ENCODE results near the gene ADCK2.
"Not testable (repeated sequence)": the region's sequence is repeated elsewhere in the genome, so short reads cannot be mapped to it uniquely, and the experiment has no call there.

Gene ADCK2

DNA sequence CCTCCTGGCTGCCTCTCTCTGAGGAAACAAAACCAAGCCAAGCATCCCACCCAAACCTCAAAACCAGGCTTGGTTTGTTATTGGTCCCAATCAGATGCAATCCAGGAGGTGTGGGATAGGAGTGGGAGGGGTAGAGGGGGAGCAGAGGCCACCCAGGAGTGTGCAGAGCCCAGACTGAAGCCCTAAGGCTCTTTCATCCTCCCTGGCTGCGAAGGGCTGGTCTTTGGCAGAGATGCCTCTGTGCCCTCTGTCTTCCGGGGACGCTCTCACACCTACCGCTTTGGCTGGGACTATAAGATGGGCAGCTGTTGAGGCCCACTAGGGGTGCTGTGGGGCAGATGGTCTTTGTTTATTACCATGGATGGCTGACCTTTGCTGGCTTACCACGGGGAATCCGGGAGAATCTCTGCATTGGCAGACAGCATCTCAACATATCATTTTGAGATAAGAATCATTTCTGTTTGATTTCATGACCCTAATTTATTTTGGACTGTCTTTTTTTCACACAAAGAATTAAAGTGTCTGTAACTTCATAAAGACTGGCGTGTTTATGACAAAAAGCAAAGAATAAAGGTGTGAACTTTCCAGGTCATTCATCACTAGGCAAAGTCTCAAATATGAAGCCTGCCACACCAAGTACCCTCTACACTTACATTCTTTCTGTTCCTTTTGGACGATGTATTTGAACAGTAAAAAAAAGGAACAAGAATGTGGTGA is 25.7 kb upstream of the ADCK2 start:
- peak; percentile 16 for DNase-seq

GRCh38 chr7:140649556-140650205 is 23.1 kb upstream of the ADCK2 start:
- DNase-seq = no peak

DNA sequence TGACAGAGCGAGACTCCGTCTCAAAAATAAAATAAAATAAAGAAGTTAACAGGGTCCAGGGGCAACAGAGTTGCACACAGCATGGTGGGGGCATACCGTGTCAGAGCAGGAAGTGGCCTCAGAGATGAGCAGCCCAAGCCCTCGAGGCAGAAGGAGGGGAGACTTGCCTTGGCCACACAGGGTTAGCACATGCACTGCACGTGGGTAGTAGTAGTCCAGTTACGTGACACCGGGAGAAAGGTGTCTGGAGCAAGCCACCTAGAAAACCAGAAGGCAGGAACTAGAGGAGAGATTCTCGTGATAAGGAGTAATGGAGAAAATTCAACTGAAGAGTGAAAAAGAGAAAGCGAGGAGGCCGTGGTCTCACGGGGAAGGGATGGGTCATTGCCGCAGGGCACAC is 22.4 kb upstream of the ADCK2 start:
- no peak for DNase-seq

DNA sequence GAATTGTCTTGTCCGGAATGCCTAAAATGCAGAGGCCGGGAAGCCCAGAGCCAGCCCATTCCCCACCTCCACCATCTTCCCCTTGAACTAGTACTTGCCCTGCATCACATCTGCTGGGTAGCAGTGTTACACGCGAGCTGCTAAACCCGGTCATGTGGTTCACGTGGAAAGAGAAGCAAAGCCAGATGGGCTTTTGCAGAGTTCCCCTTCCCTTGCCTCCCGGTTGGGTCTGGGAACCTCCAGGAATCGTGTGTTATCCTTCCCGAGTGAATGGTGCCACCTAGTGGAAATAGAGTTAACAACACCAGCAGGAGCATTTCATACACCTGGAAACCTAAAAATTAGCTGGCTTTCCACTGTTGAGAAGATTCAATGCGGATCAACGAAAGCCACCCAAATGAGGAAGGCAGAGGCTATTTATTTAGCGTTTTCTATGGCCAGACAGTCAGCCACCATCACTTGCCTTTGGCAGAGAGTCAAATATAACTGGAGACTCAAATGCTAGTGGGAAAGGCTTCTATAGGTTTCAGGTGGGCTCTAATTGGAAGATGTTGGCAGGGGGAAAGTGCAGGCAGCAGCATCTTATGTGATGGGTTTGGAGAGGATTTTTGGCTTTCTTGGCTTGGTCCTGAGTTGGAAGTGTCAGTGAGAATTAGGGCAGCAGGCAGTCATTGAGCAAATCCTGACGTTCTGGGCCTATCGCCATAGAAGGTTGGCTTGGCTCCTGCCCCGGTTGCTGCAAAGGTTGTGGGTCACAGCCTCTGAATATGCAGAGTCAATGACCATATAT is 19.2 kb upstream of the ADCK2 start:
- DNase-seq = peak; percentile 34

GRCh38 chr7:140654109-140654387 is 18.7 kb upstream of the ADCK2 start:
- DNase-seq = no peak

- DNase-seq = no peak
Observed at GRCh38 chr7:140654661-140655060, 18.1 kb upstream of the ADCK2 start.

- DNase-seq = no peak
Observed at GRCh38 chr7:140655511-140656408, 17.0 kb upstream of the ADCK2 start.

GRCh38 chr7:140656548-140657515 is 15.9 kb upstream of the ADCK2 start:
- DNase-seq = no peak

- DNase-seq = no peak
Observed at GRCh38 chr7:140657891-140658290, 14.9 kb upstream of the ADCK2 start.

DNA sequence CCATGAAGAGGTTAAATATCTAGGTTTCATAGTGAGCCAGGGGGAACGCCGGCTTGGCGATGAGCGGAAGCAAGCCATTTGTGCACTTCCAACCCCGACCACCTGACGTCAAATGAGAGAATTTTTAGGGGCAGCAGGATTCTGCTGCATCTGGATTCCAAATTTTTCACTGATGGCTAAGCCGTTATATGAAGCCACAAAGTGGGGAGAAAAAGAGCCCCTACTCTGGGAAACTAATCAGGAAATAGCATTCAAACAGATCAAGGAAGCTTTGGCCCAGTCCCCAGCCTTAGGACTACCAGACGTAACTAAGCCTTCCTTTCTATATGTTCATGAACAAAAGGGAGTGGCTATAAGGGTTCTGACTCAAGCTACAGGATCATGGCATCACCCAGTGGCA is 12.9 kb upstream of the ADCK2 start:
- no peak for DNase-seq

DNA sequence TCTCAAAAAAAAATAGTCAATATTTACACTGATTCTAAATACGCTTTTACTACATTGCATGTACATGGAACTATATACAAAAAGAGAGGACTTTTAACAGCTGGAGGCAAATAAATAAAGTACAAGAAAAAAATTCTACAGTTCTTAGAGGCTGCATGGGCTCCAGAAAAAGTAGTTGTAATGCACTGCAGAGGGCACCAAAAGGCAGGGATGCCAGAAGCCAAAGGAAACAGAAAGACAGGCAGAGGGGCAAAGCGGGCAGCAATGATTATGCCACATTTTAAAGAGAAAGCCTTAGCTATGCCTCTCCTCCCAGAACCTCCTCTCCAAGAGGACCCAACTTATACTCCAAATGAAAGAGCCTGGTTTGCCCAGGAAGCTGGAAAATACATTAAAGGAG is 11.6 kb upstream of the ADCK2 start:
- DNase-seq = no peak

DNA sequence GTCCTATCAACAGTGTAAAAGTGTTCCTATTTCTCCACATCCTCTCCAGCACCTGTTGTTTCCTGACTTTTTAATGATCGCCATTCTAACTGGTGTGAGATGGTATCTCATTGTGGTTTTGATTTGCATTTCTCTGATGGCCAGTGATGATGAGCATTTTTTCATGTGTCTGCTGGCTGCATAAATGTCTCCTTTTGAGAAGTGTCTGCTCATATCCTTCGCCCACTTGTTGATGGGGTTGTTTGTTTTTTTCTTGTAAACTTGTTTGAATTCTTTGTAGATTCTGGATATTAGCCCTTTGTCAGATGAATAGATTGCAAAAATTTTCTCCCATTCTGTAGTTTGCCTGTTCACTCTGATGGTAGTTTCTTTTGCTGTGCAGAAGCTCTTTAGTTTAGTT is 9.8 kb upstream of the ADCK2 start:
- not testable (repeated sequence) for DNase-seq

- no peak for DNase-seq
Observed at GRCh38 chr7:140667476-140667875, 5.3 kb upstream of the ADCK2 start.

GRCh38 chr7:140668641-140669040 is 4.1 kb upstream of the ADCK2 start:
- no peak for DNase-seq

- DNase-seq = no peak
Observed at GRCh38 chr7:140669352-140669751, 3.4 kb upstream of the ADCK2 start.

DNA sequence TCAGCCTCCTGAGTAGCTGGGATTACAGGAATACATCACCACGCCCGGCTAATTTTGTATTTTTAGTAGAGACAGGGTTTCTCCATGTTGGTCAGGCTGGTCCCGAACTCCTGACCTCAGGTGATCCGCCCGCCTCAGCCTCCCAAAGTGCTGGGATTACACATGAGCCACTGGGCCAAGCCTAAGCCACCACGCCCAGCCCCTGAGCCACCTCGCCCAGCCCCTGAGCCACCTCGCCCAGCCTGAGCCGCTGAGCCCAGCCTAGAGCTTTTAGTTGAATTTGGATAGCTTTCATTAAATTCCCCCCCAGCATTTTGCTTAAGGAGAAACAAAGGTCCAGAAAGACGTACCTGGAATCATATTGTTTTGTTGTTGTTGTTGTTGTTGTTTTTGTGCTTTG is 2.9 kb upstream of the ADCK2 start:
- DNase-seq = not testable (repeated sequence)

DNA sequence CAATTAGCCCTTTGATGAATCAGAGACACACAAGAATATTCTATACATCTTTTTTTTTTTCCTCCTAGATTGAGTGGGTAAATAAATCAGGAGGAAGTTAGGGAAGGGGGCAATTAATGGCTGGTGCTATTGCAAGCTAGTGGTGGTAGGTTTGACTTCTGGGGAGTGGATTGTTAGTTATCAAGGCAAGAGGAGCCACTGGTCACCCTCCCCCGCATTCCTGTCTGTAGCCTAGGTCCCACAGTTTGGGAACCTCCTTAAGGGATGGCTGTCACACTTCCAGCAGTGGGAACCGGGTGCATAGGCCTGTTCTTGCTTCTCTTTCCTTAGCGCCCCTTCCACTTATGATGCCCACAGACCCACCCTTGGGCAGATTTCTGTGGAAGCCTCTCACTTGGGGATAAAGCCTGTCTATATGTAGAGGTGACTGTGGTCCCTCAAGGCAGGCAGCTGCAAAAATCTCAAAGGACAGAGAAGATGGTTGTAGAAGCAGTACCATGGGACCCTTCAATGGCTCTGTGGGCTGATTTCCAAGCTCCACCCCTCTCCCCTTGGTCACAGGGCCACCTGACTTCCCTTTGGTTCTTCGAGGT is 2.3 kb upstream of the ADCK2 start:
- DNase-seq = no peak

- no peak for DNase-seq
Observed at GRCh38 chr7:140671966-140672365, 779 bp upstream of the ADCK2 start.

DNA sequence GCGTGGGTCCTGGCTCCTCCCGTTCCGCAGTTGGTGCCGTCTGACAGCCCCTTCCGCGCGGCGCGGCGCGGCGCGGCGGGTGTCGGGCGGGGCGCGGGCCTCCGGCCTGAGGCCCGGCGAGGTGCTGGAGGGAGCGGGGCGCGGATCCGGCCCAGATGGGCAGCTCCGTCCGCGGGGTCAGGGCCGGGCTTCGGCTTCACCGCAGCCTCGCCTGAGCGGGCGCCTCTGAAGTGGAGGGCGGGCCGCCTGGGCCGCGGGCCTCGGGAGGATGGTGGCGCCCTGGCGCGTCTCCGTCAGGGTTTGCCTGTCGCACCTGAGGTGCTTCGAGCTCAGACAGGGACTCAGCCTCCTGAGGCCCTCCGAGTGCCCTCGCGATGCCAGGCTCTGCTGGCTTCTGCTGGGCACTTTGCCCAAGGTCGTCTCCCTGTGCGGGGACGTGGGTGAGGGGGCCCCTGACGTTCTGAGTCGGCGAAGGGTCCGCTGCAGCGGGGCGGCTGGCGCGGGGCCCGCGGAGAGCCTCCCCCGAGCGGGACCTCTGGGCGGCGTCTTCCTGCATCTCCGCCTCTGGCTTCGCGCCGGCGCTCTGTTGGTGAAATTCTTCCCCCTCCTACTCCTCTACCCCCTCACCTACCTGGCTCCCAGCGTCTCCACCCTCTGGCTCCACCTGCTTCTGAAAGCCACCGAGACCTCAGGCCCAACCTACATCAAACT is 473 bp downstream of the ADCK2 start:
- peak; percentile 67 for DNase-seq

DNA sequence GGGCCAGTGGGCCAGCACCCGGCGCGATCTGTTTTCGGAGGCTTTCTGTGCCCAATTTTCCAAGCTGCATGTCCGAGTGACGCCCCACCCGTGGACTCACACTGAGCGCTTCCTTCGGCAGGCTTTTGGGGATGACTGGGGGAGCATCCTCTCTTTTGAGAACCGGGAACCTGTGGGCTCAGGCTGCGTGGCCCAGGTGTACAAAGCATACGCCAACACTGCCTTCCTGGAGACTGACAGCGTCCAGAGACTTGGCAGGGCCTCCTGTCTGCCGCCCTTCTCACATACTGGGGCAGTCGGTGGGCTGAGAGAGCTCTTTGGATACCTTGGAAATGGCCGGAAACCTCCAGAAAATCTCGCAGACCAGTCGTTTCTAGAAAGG is 1.0 kb downstream of the ADCK2 start:
- no peak for DNase-seq

DNA sequence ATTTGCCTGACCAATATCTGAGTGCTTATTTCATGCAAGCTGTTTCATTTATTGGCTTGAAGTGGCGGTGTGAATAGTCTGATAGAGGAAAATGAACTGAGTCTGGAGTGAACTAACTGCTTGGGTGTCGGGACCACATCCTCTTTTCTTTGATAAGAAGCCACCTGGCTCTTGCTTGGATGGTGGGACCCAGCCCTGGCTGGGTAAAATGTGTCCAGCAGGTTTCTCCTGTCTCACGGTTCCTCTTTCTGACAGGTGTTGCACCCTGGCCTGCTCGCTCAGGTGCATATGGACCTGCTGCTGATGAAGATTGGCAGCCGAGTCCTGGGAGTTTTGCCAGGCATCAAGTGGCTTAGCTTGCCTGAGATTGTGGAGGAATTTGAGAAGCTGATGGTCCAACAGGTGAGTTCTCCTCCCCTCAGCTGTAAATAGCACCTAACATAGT is 1.6 kb downstream of the ADCK2 start:
- no peak for DNase-seq

Data from central memory CD4-positive, alpha-beta T cell (primary cell).